ENCODE measurements around the gene ACADVL.

ACADVL gene

DNA sequence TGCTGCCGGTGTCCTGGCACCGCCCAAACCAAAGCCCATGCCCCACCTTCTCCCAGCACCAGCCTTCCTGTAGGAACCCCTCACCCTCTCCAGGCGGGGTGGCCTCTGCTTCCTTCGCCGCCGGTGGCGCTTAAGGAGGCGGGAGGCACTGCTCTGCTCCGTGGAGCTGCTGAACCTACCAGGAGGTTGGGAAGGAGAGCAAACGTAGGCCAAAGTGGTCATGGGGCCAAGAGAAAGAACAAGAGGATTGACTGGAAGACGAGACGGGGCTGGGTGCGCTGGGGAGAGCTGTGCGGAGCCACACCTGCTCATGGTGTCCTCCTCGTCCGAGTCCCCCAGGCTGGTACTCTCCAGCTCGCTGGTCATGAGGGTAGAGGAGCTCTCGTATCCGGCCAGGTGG is 9.8 kb downstream of the ACADVL start:
- Histone ChIP-seq H3K27ac (ENCODE audit: low read depth, low read length) (no peak overlapping the region), H3K4me3 (ENCODE audit: insufficient read depth, low read length, poor library complexity, severe bottlenecking) (no peak overlapping the region), H3K4me2 (ENCODE audit: low read depth, low read length, poor library complexity, severe bottlenecking) (no peak overlapping the region), H4K20me1 (ENCODE audit: low read depth, low read length) (no peaks in the 10 kb centered on the region), H3K9me3 (ENCODE audit: insufficient read depth, low read length) (no peaks in the 10 kb centered on the region), H3K9me2 (replicated peaks; ENCODE audit: insufficient read depth, low read length) (no peaks in the 10 kb centered on the region), H3K27me3 (ENCODE audit: low read length) (no peaks in the 10 kb centered on the region), H2AFZ (ENCODE audit: low read depth, low read length, severe bottlenecking) (no peak overlapping the region), H3K9ac (ENCODE audit: low read length) (no peak overlapping the region), H3K79me2 (ENCODE audit: insufficient read depth, low read length) (peaks cover 41% of the 10 kb centered on the region), H3F3A (ENCODE audit: insufficient read depth) (no peaks in the 10 kb centered on the region), H3K36me3 (ENCODE audit: low read length) (no peaks in the 10 kb centered on the region)
- TF ChIP-seq EZH2phosphoT487 (conservative IDR thresholded peaks at IDR 0.05; ENCODE audit: low read length) = no peak
- TF ChIP-seq, protein P1, sequence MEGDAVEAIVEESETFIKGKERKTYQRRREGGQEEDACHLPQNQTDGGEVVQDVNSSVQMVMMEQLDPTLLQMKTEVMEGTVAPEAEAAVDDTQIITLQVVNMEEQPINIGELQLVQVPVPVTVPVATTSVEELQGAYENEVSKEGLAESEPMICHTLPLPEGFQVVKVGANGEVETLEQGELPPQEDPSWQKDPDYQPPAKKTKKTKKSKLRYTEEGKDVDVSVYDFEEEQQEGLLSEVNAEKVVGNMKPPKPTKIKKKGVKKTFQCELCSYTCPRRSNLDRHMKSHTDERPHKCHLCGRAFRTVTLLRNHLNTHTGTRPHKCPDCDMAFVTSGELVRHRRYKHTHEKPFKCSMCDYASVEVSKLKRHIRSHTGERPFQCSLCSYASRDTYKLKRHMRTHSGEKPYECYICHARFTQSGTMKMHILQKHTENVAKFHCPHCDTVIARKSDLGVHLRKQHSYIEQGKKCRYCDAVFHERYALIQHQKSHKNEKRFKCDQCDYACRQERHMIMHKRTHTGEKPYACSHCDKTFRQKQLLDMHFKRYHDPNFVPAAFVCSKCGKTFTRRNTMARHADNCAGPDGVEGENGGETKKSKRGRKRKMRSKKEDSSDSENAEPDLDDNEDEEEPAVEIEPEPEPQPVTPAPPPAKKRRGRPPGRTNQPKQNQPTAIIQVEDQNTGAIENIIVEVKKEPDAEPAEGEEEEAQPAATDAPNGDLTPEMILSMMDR (IDR thresholded peaks at IDR 0.05; ENCODE audit: insufficient read depth, low read length, poor library complexity, severe bottlenecking) = no peak

DNA sequence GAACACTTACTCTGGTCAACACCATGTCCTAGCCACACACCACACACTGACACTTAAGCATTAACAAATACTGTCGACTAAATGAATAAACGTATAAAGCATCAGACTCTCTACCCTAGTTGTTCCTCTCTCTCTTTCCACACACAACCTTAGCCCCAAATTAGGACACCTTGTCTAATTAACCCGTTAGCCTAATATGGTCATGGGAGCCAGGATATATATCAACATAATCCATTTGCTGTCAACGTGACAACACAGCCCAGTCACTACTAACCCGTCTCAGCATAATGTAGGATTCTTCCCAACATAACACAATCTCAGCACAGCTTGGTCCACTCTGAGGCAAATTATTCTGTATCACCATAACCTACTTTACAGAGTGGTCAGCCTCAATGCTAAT is 12.4 kb downstream of the ACADVL start:
- Histone ChIP-seq H3K79me2 (ENCODE audit: insufficient read depth, low read length) (peaks cover 46% of the 10 kb centered on the region), H3K4me3 (ENCODE audit: insufficient read depth, low read length, poor library complexity, severe bottlenecking) (peak overlapping the region; percentile 39), H2AFZ (ENCODE audit: low read depth, low read length, severe bottlenecking) (no peak overlapping the region), H3F3A (ENCODE audit: insufficient read depth) (peaks cover 21% of the 10 kb centered on the region), H3K9me3 (ENCODE audit: insufficient read depth, low read length) (no peaks in the 10 kb centered on the region), H3K27me3 (ENCODE audit: low read length) (no peaks in the 10 kb centered on the region), H3K36me3 (ENCODE audit: low read length) (0 out of 2 replicates have a peak, but pooled peaks cover 3% of the 10 kb centered on the region), H3K4me2 (ENCODE audit: low read depth, low read length, poor library complexity, severe bottlenecking) (peak overlapping the region; percentile 71), H3K9me2 (replicated peaks; ENCODE audit: insufficient read depth, low read length) (no peaks in the 10 kb centered on the region), H3K27ac (ENCODE audit: low read depth, low read length) (no peak overlapping the region), H4K20me1 (ENCODE audit: low read depth, low read length) (peaks cover 2% of the 10 kb centered on the region; the same call in 1 of the 2 replicates), H3K9ac (ENCODE audit: low read length) (peak overlapping the region; percentile 82; the same call in 1 of the 2 replicates)
- no peak for TF ChIP-seq EZH2phosphoT487 (conservative IDR thresholded peaks at IDR 0.05; ENCODE audit: low read length)
- TF ChIP-seq, protein P1 (IDR thresholded peaks at IDR 0.05; ENCODE audit: insufficient read depth, low read length, poor library complexity, severe bottlenecking) = no peak

DNA sequence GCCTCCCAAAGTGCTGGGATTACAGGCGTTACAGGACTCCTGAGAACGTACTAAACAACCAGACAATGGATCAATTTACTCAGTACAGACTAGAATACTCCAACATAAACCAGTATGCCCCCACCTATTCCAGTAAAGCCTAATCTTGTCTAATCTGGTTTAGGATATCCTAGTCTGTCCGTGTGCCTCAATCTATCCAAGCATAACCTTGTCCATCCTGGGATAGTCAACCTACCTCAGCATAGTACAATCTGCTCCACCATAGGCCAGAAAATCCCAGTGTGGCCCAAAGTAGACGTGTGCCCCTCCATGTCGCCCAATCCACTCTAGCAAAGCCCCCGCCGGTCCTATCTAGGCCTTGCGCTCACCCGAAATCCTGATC is 14.0 kb downstream of the ACADVL start:
- 0 out of 2 replicates have a peak, but pooled peaks cover 3% of the 10 kb centered on the region for H3K36me3 ChIP-seq (ENCODE audit: low read length)
- no peak for TF ChIP-seq EZH2phosphoT487 (conservative IDR thresholded peaks at IDR 0.05; ENCODE audit: low read length)
- TF ChIP-seq, protein P1 (IDR thresholded peaks at IDR 0.05; ENCODE audit: insufficient read depth, low read length, poor library complexity, severe bottlenecking) = no peak

More for the DNA sequence above, 14.0 kb downstream of the ACADVL start:
- peaks cover 6% of the 10 kb centered on the region; the same call in 1 of the 2 replicates for H4K20me1 ChIP-seq (ENCODE audit: low read depth, low read length)
- peak overlapping the region; percentile 83 for H3K4me3 ChIP-seq (ENCODE audit: insufficient read depth, low read length, poor library complexity, severe bottlenecking)
- H3K4me2 ChIP-seq (ENCODE audit: low read depth, low read length, poor library complexity, severe bottlenecking) = peak overlapping the region; percentile 71
- no peaks in the 10 kb centered on the region for H3K9me2 ChIP-seq (replicated peaks; ENCODE audit: insufficient read depth, low read length)
- H3K27me3 ChIP-seq (ENCODE audit: low read length) = no peaks in the 10 kb centered on the region
- peak overlapping the region; percentile 87 for H3K27ac ChIP-seq (ENCODE audit: low read depth, low read length)
- H3K9me3 ChIP-seq (ENCODE audit: insufficient read depth, low read length) = no peaks in the 10 kb centered on the region
- peak overlapping the region; percentile 82 for H3K9ac ChIP-seq (ENCODE audit: low read length)
- peaks cover 26% of the 10 kb centered on the region for H3F3A ChIP-seq (ENCODE audit: insufficient read depth)
- peaks cover 52% of the 10 kb centered on the region for H3K79me2 ChIP-seq (ENCODE audit: insufficient read depth, low read length)
- peak overlapping the region; percentile 2 for H2AFZ ChIP-seq (ENCODE audit: low read depth, low read length, severe bottlenecking)
